ENCODE measurements around the gene GRB2.
A peak's percentile ranks its signal among the peaks of the same experiment; 100 is the strongest.
"Not testable (repeated sequence)": the region's sequence is repeated elsewhere in the genome, so short reads cannot be mapped to it uniquely, and the experiment has no call there.

Gene GRB2

GRCh38 chr17:75384751-75385150 is 20.7 kb downstream of the GRB2 start:
- no peak for DNase-seq

GRCh38 chr17:75383842-75384195 is 21.7 kb downstream of the GRB2 start:
- no peak for DNase-seq

GRCh38 chr17:75380750-75381149 is 24.7 kb downstream of the GRB2 start:
- no peak for DNase-seq

DNA sequence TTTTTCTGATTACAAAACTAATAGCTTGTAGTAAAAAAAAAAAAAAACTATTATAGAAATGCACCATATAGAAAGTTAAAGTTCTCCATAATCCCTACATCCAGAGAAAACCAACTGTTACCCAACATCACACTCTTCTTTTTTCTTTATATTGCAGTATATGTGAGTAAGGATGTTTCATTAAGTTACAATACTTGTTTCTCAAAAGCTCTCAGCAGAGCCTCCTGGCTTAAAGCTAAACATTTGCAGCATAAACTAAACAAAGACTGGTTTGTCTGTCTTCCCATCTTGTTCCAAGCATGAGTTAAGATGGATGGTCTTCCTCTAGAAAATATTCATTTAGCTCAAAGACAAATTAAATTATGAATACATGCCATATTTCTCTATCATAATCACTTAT is 25.2 kb downstream of the GRB2 start:
- DNase-seq, result no peak

DNA sequence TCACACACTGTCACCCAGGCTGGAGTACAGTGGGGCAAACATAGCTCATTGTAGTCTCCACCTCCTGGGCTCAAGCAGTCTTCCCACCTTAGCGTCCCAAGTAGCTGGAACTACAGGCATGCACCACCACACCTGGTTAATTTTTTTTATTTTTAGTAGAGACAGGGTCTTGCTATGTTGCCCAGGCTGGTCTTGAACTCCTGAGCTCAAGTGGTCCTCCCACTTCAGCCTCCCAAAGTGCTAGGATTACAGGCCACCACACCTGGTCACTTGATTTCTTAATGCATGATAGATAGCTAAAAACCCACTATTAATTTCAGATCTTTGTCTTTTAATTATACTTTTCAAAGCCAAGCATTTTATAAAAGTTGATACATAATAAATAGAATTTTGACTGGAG is 26.1 kb downstream of the GRB2 start:
- DNase-seq, result not testable (repeated sequence)

DNA sequence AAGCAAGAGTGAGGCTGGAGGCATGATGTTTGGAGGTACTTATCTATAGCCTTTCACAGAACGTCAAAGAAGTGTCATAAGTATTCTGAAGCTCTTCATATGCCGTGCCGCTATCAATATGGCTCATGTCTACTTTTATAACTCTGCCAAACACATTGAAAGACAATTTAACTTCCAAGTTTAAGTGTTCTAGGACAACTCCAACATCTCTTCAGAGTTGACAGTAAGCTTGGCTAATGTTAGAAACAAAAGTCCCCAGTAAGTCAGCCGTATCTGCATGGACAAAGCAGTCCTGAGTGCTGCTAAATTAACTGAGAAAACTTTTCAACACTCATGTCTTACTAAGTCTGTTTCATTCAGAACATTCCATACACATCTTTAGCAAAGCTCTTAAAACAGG is 32.2 kb downstream of the GRB2 start:
- DNase-seq, result no peak

GRCh38 chr17:75371981-75372380 is 33.5 kb downstream of the GRB2 start:
- DNase-seq, result no peak

- no peak for DNase-seq
These were observed 34.1 kb downstream of the GRB2 start for GRCh38 chr17:75371339-75371738.

DNA sequence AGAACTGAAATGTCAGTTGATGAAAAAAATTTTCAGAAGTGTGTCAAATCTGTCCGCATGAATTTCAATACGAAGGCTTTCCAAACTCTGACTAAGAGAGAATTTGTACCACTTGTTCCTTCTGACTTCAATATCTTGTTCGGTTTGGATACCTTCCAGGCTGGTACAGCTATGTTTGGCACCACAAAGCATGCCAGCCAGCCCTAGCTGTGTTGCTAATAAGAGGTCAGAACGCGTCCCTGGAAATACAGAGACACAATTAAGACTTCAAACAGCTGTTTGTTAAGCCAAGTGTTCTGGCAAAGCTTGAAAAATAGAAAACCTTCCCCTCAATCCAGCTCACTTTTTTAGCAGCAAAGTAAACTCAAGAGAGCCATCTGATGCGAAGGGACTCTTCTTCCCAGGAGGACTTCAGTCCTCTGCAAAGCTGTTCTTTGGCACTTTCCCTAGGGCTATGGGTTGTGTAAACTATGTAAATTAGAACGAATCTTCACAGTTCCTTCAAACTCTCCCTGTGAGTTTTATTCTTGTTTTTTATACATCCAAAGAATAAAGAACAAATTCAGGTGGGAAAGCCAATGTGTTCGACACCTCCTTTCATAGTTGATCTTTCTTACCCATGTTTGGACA is 35.1 kb downstream of the GRB2 start:
- peak in 6 of 14 donors; percentile 4 to 52 (median 12) for DNase-seq

DNA sequence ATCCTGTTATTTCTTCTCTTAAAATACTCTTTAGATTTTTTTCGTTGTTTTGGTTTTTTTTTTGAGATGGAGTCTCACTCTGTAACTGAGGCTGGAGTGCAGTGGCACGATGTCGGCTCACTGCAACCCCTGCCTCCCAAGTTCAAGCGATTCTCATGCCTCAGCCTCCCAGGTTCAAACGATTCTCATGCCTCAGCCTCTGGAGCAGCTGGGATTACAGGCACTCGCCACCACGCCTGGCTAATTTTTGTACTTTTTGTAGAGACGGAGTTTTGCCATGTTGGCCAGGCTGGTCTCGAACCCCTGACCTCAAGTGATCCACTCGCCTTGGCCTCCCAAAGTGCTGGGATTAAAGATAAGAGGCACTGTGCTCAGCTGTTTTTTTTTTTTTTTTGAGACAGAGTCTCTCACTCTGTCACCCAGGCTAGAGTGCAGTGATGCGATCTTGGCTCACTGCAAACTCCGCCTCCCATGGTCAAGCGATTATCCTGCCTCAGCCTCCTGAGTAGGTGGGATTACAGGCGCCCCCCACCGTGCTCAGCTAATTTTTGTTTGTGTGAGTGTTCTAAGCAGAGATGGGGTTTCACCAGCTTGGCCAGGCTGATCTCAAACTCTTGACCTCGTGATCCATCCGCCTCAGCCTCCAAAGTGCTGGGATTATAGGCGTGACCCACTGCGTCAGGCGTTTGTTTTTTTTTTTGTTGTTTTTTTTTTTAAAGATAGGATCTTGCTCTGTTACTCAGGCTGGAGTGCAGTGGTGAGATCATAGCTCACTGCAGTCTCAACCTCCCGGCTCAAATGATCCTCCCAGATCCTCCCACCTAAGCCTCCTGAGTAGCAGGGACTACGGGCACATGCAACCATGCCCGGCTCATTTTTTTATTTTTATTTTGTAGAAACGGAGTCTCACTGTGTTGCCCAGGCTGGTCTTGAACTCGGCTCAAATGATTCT is 37.4 kb downstream of the GRB2 start:
- DNase-seq, result not testable (repeated sequence)

DNA sequence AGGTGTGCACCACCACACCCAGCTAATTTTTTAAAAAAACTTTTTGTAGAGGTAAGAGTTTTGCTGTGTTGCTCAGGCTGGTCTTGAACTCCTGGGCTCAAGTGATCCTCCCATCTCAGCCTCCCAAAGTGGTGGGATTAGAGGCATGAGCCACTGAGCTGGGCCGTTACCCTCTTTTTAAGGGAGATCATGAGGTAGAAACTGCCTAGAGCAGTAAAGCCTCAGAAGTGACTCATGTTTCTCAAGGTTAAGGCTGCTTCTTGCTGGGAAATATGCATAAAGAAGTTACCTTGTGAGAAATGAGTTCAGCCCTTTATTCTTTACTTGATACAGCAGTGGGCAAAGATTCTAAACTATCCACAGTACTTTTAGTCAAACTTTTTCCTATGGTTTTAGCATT is 38.2 kb downstream of the GRB2 start:
- no peak for DNase-seq

DNA sequence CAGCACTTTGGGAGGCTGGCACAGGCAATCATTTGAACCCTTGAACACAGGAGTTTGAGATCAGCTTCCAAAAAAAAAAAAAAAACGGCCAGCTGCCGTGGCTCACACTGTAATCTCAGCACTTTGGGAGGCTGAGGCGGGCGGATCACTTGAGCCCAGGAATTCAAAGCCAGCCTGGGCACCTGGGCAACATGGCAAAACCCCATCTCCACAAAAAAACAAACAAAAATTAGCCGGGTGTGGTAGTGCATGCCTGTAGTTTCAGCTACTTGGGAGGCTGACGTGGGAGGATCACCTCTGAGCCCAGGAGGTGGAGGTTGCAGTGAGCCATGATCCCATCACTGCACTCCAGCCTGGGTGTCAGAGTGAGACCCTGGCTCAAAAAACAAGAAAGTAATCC is 39.0 kb downstream of the GRB2 start:
- DNase-seq, result no peak

- DNase-seq, result no peak
These were observed 39.6 kb downstream of the GRB2 start for GRCh38 chr17:75365931-75366275.

- DNase-seq, result peak in 1 of 14 donors; percentile 60
These were observed 40.2 kb downstream of the GRB2 start for GRCh38 chr17:75365009-75365930.

- no peak for DNase-seq
These were observed 41.4 kb downstream of the GRB2 start for GRCh38 chr17:75364078-75364477.

- DNase-seq, result no peak
These were observed 43.5 kb downstream of the GRB2 start for GRCh38 chr17:75361996-75362395.

GRCh38 chr17:75361344-75361743 is 44.1 kb downstream of the GRB2 start:
- no peak for DNase-seq

GRCh38 chr17:75356260-75356937 is 49.1 kb downstream of the GRB2 start:
- no peak for DNase-seq

- DNase-seq, result no peak
These were observed 52.3 kb downstream of the GRB2 start for GRCh38 chr17:75353176-75353575.

DNA sequence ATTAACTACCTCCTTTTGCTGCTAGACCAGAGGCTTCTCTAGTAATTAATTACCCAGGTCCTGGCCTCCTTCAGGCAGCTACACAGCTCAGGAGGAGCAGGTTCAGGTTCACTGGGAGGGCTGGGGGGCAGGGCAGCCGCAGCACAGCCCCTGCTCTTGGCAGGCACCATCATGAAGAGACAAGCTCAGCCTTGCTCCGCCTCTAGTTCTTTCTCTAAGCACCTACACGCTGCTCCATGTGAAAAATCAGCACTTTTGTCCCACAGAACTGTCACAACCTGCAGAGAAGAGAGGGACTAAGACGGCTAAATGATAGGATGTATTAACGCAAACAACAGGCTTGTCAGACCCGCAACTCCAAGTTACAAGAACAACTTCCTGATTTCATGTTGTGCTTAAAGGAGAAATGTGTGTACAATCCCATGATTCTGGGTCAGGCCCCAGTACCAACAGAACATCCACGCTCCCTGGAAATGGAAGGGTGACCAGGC is 53.4 kb downstream of the GRB2 start:
- peak in 5 of 14 donors; percentile 10 to 37 (median 18) for DNase-seq

- no peak for DNase-seq
These were observed 54.8 kb downstream of the GRB2 start for GRCh38 chr17:75350706-75351105.

- no peak for DNase-seq
These were observed 55.4 kb downstream of the GRB2 start for GRCh38 chr17:75350029-75350428.
